SJCRH30 (cell line): ENCODE results near the gene MAEA. TPM values are rescaled to one million over a fixed set of nuclear protein-coding genes. Genes with fewer than 3 reads are reported as not detected.
"Not testable (repeated sequence)": the region's sequence is repeated elsewhere in the genome, so short reads cannot be mapped to it uniquely, and the experiment has no call there.

Experiments used
- DNase-seq, 2 experiments: peaks; one replicate each; pipeline ENCODE4 v3.0.0-alpha.2; 2015 to 2020
- H3K27ac ChIP-seq: fragments of 250-450 bp; sonication (Bioruptor Pico); 2 replicates; pipeline ENCODE4 v1.5.1; 2020; ENCODE audit warnings: mild to moderate bottlenecking, moderate library complexity
- H3K27me3 ChIP-seq: fragments of 250-450 bp; sonication (Bioruptor Pico); 2 replicates; pipeline ENCODE4 v1.5.1; 2020; ENCODE audit warnings: mild to moderate bottlenecking, moderate library complexity
- H3K36me3 ChIP-seq: fragments of 250-450 bp; sonication (Bioruptor Pico); 2 replicates; pipeline ENCODE4 v1.5.1; 2020; ENCODE audit warnings: mild to moderate bottlenecking, moderate library complexity
- H3K4me1 ChIP-seq: fragments of 250-450 bp; sonication (Bioruptor Pico); 2 replicates; pipeline ENCODE4 v1.5.1; 2020; ENCODE audit warnings: mild to moderate bottlenecking, moderate library complexity
- H3K4me3 ChIP-seq: fragments of 250-450 bp; sonication (Bioruptor Pico); 2 replicates; pipeline ENCODE4 v1.5.1; 2020; ENCODE audit warnings: mild to moderate bottlenecking, moderate library complexity
- H3K9me3 ChIP-seq: fragments of 250-450 bp; sonication (Bioruptor Pico); replicated peaks from 2 replicates; pipeline ENCODE4 v1.5.1; 2020; ENCODE audit warnings: mild to moderate bottlenecking, moderate library complexity
- total RNA-seq: library from RNA; depleted of rRNA; stranded (reverse); fragments of >200 nt; shearing (Covaris generic); gene quantifications from 2 replicates; pipeline ENCODE4 v1.2.3, GENCODE V29; 2014

The MAEA gene
- total RNA-seq, 1 experiment from 2014 or later = 55.3 TPM

GRCh38 chr4:1333851-1334578, 44.3 kb downstream of the MAEA start:
- peaks cover 39% of the 10 kb centered on the region for H3K36me3 ChIP-seq
- not testable (repeated sequence) for H3K27ac ChIP-seq, H3K27me3 ChIP-seq, H3K9me3 ChIP-seq, H3K4me1 ChIP-seq, H3K4me3 ChIP-seq, DNase-seq

DNA sequence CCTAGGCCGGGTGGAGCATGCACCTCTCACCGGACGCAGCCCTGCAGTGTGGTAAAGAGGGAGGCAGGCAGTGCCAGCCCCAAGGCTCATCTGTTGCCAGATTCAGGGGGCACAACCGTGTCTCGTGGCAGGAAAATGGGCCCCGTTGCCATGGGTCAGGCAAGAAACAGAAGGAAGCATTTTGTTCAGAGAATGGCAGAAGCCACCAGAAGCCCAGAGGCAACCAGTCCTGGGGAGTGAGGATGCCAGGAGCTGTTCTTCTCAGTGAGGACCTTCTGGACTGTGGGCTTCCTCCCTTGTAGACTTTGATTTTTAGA, 44.8 kb downstream of the MAEA start:
- DNase-seq = no peak
- Histone ChIP-seq H3K27ac (no peak overlapping the region), H3K4me3 (no peak overlapping the region), H3K9me3 (no peaks in the 10 kb centered on the region), H3K36me3 (peaks cover 44% of the 10 kb centered on the region), H3K27me3 (no peaks in the 10 kb centered on the region), H3K4me1 (no peaks in the 10 kb centered on the region)

DNA sequence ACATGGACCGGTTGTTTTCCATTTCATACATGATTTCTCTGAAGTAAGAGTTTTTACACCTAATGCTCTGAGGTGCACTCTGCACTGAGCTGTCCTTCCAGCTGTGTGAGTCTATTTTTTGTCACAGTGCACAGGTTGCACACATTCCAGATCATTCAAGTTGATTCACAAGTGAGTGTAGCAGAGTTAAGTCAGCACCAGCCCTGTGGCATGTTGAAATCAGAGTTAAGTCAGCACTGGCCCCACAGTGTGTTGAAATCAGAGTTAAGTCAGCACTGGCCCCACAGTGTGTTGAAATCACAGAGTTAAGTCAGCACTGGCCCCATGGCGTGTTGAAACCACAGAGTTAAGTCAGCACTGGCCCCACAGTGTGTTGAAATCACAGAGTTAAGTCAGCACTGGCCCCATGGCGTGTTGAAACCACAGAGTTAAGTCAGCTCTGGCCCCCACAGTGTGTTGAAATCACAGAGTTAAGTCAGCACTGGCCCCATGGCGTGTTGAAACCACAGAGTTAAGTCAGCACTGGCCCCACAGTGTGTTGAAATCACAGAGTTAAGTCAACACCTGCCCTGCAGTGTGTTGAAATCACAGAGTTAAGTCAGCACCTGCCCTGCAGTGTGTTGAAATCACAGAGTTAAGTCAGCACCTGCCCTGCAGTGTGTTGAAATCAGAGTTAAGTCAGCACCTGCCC, 45.6 kb downstream of the MAEA start:
- H3K4me3 ChIP-seq, H3K27ac ChIP-seq, H3K9me3 ChIP-seq, H3K27me3 ChIP-seq, DNase-seq, H3K4me1 ChIP-seq: not testable (repeated sequence)
- H3K36me3 ChIP-seq = peaks cover 50% of the 10 kb centered on the region

- Histone ChIP-seq H3K36me3 (peaks cover 53% of the 10 kb centered on the region), H3K4me1 (no peaks in the 10 kb centered on the region), H3K9me3 (no peaks in the 10 kb centered on the region), H3K4me3 (no peak overlapping the region), H3K27me3 (no peaks in the 10 kb centered on the region), H3K27ac (no peak overlapping the region)
- DNase-seq = no peak
Observed at GRCh38 chr4:1336088-1336491, 46.4 kb downstream of the MAEA start.

DNA sequence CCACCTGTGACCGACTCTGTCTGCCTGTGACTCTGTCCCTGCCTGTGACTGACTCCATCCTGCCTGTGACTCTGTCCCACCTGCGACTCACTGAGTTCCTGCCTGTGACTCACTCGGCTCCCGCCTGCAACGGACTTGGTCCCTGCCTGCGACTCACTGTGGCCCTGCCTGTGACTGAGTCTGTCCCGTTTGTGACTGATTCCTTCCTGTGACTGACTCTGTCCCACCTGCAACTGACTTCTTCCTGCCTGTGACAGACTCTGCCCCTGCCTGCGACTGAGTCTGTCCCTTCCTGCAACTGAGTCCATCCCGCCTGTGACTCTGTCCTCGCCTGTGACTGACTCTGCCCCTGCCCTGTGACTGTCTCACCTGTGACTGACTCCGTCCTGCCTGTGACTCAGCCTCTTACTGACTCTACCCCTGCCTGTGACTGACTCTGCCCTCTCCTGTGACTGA, 47.7 kb downstream of the MAEA start:
- Histone ChIP-seq H3K36me3 (peaks cover 55% of the 10 kb centered on the region), H3K27me3 (no peaks in the 10 kb centered on the region), H3K27ac (no peak overlapping the region), H3K4me3 (no peak overlapping the region), H3K9me3 (no peaks in the 10 kb centered on the region), H3K4me1 (no peaks in the 10 kb centered on the region)
- DNase-seq = no peak

GRCh38 chr4:1337951-1338751, 48.5 kb downstream of the MAEA start:
- no peaks in the 10 kb centered on the region for H3K27me3 ChIP-seq
- no peaks in the 10 kb centered on the region for H3K9me3 ChIP-seq
- no peaks in the 10 kb centered on the region for H3K4me1 ChIP-seq
- DNase-seq = no peak
- H3K4me3 ChIP-seq = no peak overlapping the region
- H3K27ac ChIP-seq = no peak overlapping the region
- peaks cover 55% of the 10 kb centered on the region for H3K36me3 ChIP-seq

DNA sequence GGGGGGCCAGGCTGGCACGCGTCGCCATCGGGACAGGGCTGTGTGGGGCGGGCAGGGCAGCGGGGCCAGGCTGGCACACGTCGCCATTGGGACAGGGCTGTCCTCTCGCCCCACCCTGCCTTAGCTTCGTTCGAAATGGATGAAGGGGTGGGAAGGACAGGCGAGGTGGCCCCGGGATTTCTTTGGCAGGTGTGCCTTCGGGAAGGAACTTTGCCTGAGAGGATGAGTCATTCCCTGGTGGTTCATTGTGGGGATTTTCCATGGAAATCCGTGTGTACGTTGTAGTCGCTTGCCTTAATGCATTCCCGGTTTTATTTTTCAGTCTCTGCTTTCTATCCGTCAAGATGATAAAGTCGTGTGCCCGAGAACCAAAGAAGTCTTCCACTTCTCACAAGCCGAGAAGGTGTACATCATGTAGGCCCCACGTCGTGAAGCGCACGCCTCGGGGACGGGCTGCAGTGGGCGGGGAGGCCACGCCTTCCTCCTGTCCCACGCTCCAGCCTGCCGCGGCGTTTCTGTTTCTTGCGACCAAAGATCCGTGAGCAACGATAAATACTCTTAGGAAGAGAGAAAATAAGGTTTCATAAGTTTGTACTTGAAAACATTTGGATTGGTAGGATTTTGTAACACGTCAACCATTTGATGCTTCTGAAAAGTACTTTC, 49.2 kb downstream of the MAEA start:
- Histone ChIP-seq H3K4me3 (no peak overlapping the region), H3K4me1 (no peaks in the 10 kb centered on the region), H3K9me3 (no peaks in the 10 kb centered on the region), H3K27ac (no peak overlapping the region), H3K36me3 (peaks cover 55% of the 10 kb centered on the region), H3K27me3 (no peaks in the 10 kb centered on the region)
- DNase-seq = no peak

- H3K36me3 ChIP-seq = peaks cover 50% of the 10 kb centered on the region
- H3K4me1 ChIP-seq = no peaks in the 10 kb centered on the region
- no peaks in the 10 kb centered on the region for H3K27me3 ChIP-seq
- no peak for DNase-seq
- H3K4me3 ChIP-seq = no peak overlapping the region
- H3K27ac ChIP-seq = no peak overlapping the region
- no peaks in the 10 kb centered on the region for H3K9me3 ChIP-seq
Observed at GRCh38 chr4:1339489-1339888, 49.8 kb downstream of the MAEA start.

GRCh38 chr4:1340181-1340747, 50.6 kb downstream of the MAEA start:
- no peaks in the 10 kb centered on the region for H3K27me3 ChIP-seq
- no peak overlapping the region for H3K4me3 ChIP-seq
- no peaks in the 10 kb centered on the region for H3K4me1 ChIP-seq
- DNase-seq = no peak
- no peaks in the 10 kb centered on the region for H3K9me3 ChIP-seq
- H3K27ac ChIP-seq = no peak overlapping the region
- peaks cover 43% of the 10 kb centered on the region for H3K36me3 ChIP-seq

- H3K4me1 ChIP-seq = no peaks in the 10 kb centered on the region
- DNase-seq = no peak
- H3K4me3 ChIP-seq = no peak overlapping the region
- H3K27me3 ChIP-seq = no peaks in the 10 kb centered on the region
- H3K9me3 ChIP-seq = no peaks in the 10 kb centered on the region
- H3K27ac ChIP-seq = no peak overlapping the region
- H3K36me3 ChIP-seq = peaks cover 43% of the 10 kb centered on the region
Observed at GRCh38 chr4:1340861-1341260, 51.2 kb downstream of the MAEA start.

DNA sequence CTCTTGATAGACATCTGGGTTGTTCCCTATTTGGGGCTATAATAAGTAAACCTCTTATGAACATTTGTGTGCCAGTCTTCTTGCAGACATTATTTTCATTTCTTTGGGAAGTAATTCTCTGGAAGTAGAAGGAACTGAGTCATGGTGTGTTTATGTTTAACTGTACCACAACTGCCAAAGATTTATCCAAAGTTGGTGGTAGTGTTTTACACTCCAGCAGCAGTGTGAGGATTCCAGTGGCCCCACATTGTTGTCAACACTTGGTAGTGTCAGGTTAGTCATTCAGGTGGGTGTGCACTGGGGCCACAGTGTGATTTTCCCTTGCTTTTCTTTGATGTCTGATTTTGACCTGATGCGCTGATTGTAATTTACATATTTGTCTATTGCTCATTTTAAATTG, 52.3 kb downstream of the MAEA start:
- Histone ChIP-seq H3K4me1 (no peaks in the 10 kb centered on the region), H3K27ac (no peak overlapping the region), H3K36me3 (peaks cover 32% of the 10 kb centered on the region), H3K9me3 (no peaks in the 10 kb centered on the region), H3K27me3 (no peaks in the 10 kb centered on the region), H3K4me3 (no peak overlapping the region)
- no peak for DNase-seq

DNA sequence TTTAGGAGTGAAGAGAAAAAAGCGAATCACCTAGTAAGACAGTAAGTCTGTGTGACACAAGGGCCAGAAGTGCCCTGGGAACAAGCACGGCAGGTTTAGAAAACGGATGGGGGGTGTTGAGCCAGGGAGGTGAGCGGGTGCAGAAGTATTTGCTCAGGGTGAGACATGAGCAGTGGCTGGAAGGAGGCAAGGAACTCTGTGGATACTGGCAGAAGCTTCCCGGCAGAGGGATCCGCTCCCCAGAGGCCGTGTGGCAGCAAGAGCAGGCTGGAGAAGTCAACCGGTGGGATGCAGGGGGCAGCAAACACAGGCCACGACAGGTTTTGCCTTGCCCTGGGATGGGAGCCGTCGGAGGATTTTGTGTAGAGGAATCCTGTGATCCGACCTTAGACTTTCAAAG, 55.0 kb downstream of the MAEA start:
- no peaks in the 10 kb centered on the region for H3K4me1 ChIP-seq
- H3K4me3 ChIP-seq = no peak overlapping the region
- H3K27ac ChIP-seq = no peak overlapping the region
- H3K36me3 ChIP-seq = peaks cover 10% of the 10 kb centered on the region
- H3K9me3 ChIP-seq = no peaks in the 10 kb centered on the region
- no peak for DNase-seq
- no peaks in the 10 kb centered on the region for H3K27me3 ChIP-seq

GRCh38 chr4:1345903-1346780, 56.5 kb downstream of the MAEA start:
- Histone ChIP-seq H3K9me3 (no peaks in the 10 kb centered on the region), H3K36me3 (0 out of 2 replicates have a peak, but pooled peaks cover under 1% of the 10 kb centered on the region), H3K27ac (peak overlapping the region; percentile 14; the same call in 1 of the 2 replicates), H3K4me1 (no peaks in the 10 kb centered on the region), H3K4me3 (peak overlapping the region; percentile 84), H3K27me3 (no peaks in the 10 kb centered on the region)
- peak; percentile 70 to 72 for DNase-seq
